ENCODE data around the gene ABCA7. TPM values are rescaled to one million over a fixed set of nuclear protein-coding genes. Genes with fewer than 3 reads are reported as not detected.

The ABCA7 gene
- total RNA-seq, 2 donors from 2014 or later, result 33.7 to 87.3 TPM

DNA sequence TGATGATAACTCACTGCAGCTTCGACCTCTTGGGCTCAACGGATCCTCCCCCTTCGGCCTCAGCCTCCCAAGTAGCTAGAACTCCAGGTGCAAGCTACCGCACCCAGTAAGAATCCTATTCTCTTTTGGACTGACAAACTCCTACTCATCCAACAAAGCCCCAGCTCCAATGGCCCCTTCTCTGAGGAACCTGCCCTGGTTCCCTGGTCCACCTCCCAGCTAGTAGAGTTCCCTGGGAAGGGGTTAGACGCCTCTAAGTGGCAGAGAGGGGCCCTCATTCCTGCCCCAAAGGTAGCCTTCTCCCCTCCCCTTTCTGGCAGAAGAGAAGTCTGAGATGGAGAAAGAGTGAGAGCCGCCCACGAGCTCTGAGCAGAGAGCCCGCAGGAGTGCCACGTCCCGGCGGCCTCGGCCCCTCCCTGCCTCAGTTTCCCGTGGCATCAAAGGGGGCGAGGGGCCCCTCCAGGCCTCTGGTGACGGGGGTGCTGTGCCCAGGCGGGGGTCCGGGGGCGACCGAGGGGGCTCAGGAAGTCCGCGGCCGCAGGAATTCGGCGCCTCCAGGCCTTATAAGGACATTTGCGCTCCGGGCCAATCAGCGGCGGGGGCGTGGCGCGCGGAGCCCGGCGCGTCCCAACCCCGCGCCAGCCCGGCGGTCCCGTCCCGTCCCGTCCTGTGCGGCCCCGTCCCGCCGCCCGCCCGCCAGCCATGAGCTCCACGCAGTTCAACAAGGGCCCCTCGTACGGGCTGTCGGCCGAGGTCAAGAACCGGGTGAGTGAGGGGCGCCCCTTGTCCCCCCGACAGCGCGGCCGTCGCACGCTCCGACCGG is 13.7 kb upstream of the ABCA7 start, which contains the start of gene CNN2:
TSS of gene CNN2 (plus strand) at position 649 of the 823 bp plus-strand sequence. CDS start at position 703, 54 bp downstream.
- no peaks in the 10 kb centered on the region for H3K27me3 ChIP-seq
- H3K4me3 ChIP-seq, result peak within 1 kb of the TSS; percentile 49 to 78
- H3K27ac ChIP-seq, result peak within 1 kb of the TSS; percentile 83 to 94 (median 90)
- peaks cover 44% of the 10 kb centered on the region for H3K4me1 ChIP-seq
- DNase-seq (peak; percentile 81 to 90 (median 84)), ATAC-seq (peak; percentile 68)
- no peaks in the 10 kb centered on the region for H3K36me3 ChIP-seq (replicated peaks in 1 of 2; ENCODE audit: insufficient read depth in 1 of 2, low read depth in 2 of 2)
- TF ChIP-seq, protein P1, sequence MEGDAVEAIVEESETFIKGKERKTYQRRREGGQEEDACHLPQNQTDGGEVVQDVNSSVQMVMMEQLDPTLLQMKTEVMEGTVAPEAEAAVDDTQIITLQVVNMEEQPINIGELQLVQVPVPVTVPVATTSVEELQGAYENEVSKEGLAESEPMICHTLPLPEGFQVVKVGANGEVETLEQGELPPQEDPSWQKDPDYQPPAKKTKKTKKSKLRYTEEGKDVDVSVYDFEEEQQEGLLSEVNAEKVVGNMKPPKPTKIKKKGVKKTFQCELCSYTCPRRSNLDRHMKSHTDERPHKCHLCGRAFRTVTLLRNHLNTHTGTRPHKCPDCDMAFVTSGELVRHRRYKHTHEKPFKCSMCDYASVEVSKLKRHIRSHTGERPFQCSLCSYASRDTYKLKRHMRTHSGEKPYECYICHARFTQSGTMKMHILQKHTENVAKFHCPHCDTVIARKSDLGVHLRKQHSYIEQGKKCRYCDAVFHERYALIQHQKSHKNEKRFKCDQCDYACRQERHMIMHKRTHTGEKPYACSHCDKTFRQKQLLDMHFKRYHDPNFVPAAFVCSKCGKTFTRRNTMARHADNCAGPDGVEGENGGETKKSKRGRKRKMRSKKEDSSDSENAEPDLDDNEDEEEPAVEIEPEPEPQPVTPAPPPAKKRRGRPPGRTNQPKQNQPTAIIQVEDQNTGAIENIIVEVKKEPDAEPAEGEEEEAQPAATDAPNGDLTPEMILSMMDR (IDR thresholded peaks at IDR 0.05), result no peak
- peak; percentile 70 to 91 (median 74) for TF ChIP-seq POLR2A (IDR thresholded peaks at IDR 0.05)
- H3K9me3 ChIP-seq, result no peaks in the 10 kb centered on the region
- intact Hi-C loops (cut with DNase I), result no loop called here
- WGBS, 2 donors, result 5 to 63% methylated on average over 5 to 56 of the region's 63 CpGs

DNA sequence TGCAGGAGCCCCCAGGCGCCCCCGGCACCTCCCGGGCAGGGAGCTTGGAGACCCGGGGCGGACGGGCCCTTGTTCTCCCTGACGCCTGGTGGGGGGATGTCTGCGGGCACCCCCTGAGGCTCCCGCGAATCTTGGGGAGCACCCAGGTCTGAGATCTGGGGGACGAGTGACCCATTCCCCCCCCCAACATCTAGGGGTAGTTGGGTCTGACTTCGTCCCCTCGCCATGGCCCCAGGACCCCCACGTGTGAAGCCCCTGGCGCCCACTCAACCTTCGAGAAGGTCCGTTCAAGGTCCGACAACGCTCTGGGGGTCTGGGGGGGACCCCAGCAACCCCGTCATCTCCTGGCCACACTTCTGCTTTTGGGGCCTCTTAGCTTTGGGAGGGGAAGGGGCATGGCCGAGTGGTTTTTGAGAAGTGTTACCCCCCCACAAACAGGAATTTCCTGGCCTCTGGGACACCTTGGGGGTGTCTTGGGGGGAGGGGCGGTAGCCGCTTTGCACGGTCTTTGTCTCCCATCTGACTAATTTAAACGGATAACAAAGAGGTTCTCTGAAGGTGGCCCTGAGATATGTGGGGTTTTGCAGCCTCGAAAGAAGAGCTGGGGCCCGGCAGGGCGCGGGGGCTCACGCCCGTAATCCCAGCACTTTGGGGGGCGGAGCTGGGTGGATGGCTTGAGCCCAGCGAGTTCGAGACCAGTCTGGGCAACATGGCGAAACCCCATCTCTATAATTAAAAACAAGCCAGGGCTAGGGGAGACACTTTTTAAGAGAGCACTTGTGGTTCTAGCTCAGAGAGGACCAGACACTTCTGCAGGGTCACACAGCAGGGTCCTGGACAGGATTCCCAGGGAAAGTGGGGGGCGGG is 12.9 kb upstream of the ABCA7 start:
- TF ChIP-seq, protein P1 (IDR thresholded peaks at IDR 0.05), result no peak
- no peak for TF ChIP-seq POLR2A (IDR thresholded peaks at IDR 0.05)
- intact Hi-C loops (cut with DNase I), result no loop called here
- Histone ChIP-seq H3K36me3 (replicated peaks in 1 of 2; ENCODE audit: insufficient read depth in 1 of 2, low read depth in 2 of 2) (no peaks in the 10 kb centered on the region), H3K9me3 (no peaks in the 10 kb centered on the region), H3K27me3 (no peaks in the 10 kb centered on the region), H3K27ac (peak overlapping the region; percentile 83 to 94 (median 90)), H3K4me1 (peaks cover 39% of the 10 kb centered on the region), H3K4me3 (peak overlapping the region; percentile 49 to 78)
- DNase-seq (peak in 1 of 4 donors; percentile 38), ATAC-seq (no peak)
- WGBS, 2 donors, result 1% methylated on average over 16 to 36 of the region's 36 CpGs

DNA sequence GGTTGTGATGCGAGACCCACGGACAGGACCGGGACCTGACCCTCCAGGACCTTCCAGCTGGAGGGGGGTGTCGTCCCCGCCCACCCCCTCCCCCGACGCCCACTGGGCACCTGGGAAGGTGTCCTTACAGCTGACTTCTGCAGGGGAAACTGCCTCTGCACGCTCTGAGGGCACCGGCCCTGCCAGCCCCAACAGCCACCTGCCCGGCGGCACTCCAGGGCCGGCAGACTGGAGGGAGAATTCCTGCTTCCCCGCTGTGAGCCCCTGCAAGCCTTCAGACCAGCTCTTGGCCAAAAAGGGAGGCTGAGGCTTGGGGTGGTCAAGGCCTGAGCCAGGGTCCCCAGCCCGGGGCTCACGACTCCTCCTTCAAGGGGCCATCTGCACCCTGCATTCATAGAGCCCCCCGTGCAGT is 12.3 kb upstream of the ABCA7 start:
- no peak for ATAC-seq
- WGBS, 2 donors, result 0 to 5% methylated on average over 2 to 16 of the region's 16 CpGs
- peak in 1 of 4 donors; percentile 32 for DNase-seq
- H3K4me1 ChIP-seq, result peaks cover 34% of the 10 kb centered on the region
- no peaks in the 10 kb centered on the region for H3K9me3 ChIP-seq
- peak overlapping the region; percentile 49 to 78 for H3K4me3 ChIP-seq
- H3K27ac ChIP-seq, result peak overlapping the region; percentile 83 to 94 (median 90)
- intact Hi-C loops (cut with DNase I), result no loop called here
- TF ChIP-seq, protein P1 (IDR thresholded peaks at IDR 0.05), result no peak
- TF ChIP-seq POLR2A (IDR thresholded peaks at IDR 0.05), result no peak
- no peaks in the 10 kb centered on the region for H3K27me3 ChIP-seq
- H3K36me3 ChIP-seq (replicated peaks in 1 of 2; ENCODE audit: insufficient read depth in 1 of 2, low read depth in 2 of 2), result peaks cover 0 to 5% of the 10 kb centered on the region in 2 donors

DNA sequence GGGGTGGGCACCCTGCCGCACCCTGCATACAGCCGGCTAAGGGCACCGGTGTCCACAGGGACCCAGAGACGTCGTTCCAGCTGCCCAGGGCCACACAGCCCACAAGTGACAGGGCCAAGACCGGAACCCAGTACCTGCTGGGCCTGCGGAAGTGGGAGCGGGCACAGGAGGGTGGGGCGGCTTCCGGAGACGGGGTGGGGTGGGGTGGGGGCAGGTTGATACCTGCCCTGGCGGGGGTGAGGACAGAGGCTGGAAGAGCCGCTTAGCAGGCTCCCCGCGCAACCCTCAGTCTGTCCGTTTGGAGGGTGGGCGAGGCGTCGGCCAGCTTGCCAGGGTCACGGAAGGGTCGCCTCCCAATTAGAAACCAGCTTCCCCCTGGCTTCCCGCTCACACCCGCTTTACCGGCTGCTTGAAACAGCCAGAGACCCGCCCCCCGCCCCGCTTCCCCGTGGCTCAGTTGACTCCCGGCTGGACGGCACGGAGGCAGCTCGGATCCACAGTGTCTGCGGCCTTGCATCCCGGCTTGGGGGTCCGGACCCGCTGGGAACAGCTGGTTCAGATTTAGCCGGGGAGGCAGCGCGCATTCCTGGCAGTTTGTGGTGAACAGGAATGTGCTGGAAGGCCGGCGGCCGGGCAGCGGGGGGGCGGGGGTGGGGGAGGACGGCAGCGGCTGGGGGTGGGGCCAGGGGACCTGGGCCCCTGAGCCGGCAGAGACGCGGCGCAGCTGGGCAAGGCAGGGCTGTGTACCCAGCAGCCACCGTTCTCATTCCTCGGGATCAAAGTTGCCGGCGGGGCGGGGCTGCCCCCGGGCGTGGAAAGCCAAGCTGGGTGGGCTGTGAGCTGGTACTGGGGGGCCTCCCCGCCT is 11.6 kb upstream of the ABCA7 start:
- Histone ChIP-seq H3K9me3 (no peaks in the 10 kb centered on the region), H3K27ac (peak overlapping the region; percentile 83 to 94 (median 90)), H3K4me1 (peaks cover 32% of the 10 kb centered on the region), H3K4me3 (peak overlapping the region; percentile 49 to 78), H3K27me3 (no peaks in the 10 kb centered on the region), H3K36me3 (replicated peaks in 1 of 2; ENCODE audit: insufficient read depth in 1 of 2, low read depth in 2 of 2) (peaks cover 0 to 5% of the 10 kb centered on the region in 2 donors)
- DNase-seq, result peak; percentile 74 to 85 (median 81)
- peak; percentile 73 for ATAC-seq
- 1% methylated on average over 57 of the region's 58 CpGs; no CpG with 5 or more reads in 1 of the 2 donors for WGBS, 2 donors
- intact Hi-C loops (cut with DNase I), result no loop called here
- peak in 2 of 3 donors; percentile 58 to 62 for TF ChIP-seq POLR2A (IDR thresholded peaks at IDR 0.05)
- TF ChIP-seq, protein P1 (IDR thresholded peaks at IDR 0.05), result no peak
